HUES64 (cell line): ENCODE results near the gene REEP1. TPM values are rescaled to one million over a fixed set of nuclear protein-coding genes. Genes with fewer than 3 reads are reported as not detected.

Experiments used
- H3K27ac ChIP-seq: 2 replicates; pipeline ENCODE4 v1.7.0; 2013; ENCODE audit warnings: low read depth, low read length, inconsistent platforms
- H3K27me3 ChIP-seq: 2 replicates; pipeline ENCODE4 v1.6.1; 2013; ENCODE audit warnings: mild to moderate bottlenecking, low read length; ENCODE audit not compliant: insufficient read depth
- H3K36me3 ChIP-seq: 2 replicates; pipeline ENCODE4 v1.6.1; 2013; ENCODE audit warnings: mild to moderate bottlenecking, low read length; ENCODE audit not compliant: insufficient read depth
- H3K4me1 ChIP-seq: 2 replicates; pipeline ENCODE4 v1.6.1; 2013; ENCODE audit warnings: mild to moderate bottlenecking, low read length, moderate library complexity; ENCODE audit not compliant: insufficient read depth
- H3K4me3 ChIP-seq: 2 replicates; pipeline ENCODE4 v1.5.1; 2013; ENCODE audit warnings: mild to moderate bottlenecking, low read length, moderate library complexity
- H3K9ac ChIP-seq: 2 replicates; pipeline ENCODE4 v1.6.1; 2013; ENCODE audit warnings: mild to moderate bottlenecking, low read depth, low read length
- H3K9me3 ChIP-seq: 2 replicates; pipeline ENCODE4 v1.6.1; 2013; ENCODE audit warnings: low read depth, low read length; ENCODE audit not compliant: insufficient read depth
- WGBS: fragments of 150-250, 120-280 bp; methylation state at CpG from one replicate; pipeline ENCODE4 v1.1.7; 2013; ENCODE audit warnings: missing lambda C conversion rate; 5-methylcytosine and 5-hydroxymethylcytosine counted together
- polyA plus RNA-seq, 2 experiments: library from polyadenylated mRNA; stranded (reverse); fragments of 50-300 nt; gene quantifications; one replicate each; pipeline ENCODE4 v1.2.3, GENCODE V29; 2013

Gene REEP1
- polyA plus RNA-seq (2013, experiment 1 of 2) = 0.95 TPM
- 1.8 TPM for polyA plus RNA-seq (2013, experiment 2 of 2)

DNA sequence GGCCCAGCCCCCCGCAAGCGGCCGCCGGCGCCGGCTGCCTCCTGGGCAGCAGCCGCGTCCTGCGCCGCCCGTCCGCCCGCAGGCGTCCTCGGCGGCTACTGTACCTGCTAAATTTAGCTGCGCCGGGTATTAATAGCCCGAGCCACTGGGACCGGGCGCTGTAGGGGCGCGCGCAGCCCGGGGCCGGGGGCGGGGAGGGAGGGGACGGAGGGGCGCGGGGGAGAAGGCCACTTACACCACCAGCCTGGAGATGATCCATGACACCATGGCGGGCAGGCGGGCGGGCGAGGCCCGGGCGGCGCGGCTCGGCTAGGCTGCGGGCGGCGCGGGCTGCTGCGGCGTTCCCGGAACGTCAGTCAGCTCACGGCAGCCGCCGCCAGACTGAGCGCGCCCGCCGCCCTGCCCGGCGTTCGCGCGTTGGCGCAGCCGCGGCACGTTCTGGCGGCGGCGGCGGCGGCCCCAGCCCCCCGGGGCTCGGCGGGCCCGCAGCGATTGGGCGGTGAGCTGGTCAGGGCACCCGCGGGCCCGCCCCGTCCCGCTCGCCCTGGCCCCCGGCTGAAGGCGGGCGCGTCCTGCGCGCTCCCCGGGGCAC, at the start of gene REEP1:
Gene REEP1, minus strand, starts transcription at position 383 of the 592 bp plus-strand sequence. Its CDS starts 116 bp downstream, at position 267.
- 0 out of 2 replicates have a peak within 1 kb of the TSS, but pooled peaks have one; percentile 16 for H3K9ac ChIP-seq
- H3K27me3 ChIP-seq = peaks cover 79% of the 10 kb centered on the region
- WGBS = under 1% methylated on average over 87 of the region's 87 CpGs
- peaks cover 4% of the 10 kb centered on the region for H3K4me1 ChIP-seq
- no peaks in the 10 kb centered on the region for H3K36me3 ChIP-seq
- H3K4me3 ChIP-seq = peak within 1 kb of the TSS; percentile 59
- H3K9me3 ChIP-seq = no peaks in the 10 kb centered on the region
- H3K27ac ChIP-seq = no peak within 1 kb of the TSS

DNA sequence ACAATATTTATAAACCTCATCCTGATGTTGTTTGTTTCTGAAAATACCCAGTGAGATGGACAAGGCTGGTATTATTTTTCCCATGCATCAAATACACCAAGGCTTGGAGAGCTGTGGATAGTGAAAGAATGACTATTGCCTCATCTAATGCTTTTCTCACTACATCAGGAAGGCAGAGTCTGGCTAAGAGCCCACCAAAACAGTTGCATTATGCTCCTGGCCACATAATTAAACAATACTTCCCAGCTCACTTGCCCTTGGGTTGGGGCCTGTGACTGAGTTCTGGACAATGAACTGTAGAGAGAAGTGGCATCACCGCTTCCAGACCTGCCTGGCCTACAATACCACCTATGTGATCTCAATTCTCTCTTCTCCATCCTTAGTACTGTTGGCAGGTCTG, 46.4 kb upstream of the REEP1 start:
- H3K27ac ChIP-seq = no peak overlapping the region
- H3K27me3 ChIP-seq = no peaks in the 10 kb centered on the region
- H3K36me3 ChIP-seq = no peaks in the 10 kb centered on the region
- H3K9ac ChIP-seq = no peak overlapping the region
- no peaks in the 10 kb centered on the region for H3K4me1 ChIP-seq
- no peaks in the 10 kb centered on the region for H3K9me3 ChIP-seq
- WGBS = 43% methylated on average over 1 of the region's 1 CpG
- no peak overlapping the region for H3K4me3 ChIP-seq

DNA sequence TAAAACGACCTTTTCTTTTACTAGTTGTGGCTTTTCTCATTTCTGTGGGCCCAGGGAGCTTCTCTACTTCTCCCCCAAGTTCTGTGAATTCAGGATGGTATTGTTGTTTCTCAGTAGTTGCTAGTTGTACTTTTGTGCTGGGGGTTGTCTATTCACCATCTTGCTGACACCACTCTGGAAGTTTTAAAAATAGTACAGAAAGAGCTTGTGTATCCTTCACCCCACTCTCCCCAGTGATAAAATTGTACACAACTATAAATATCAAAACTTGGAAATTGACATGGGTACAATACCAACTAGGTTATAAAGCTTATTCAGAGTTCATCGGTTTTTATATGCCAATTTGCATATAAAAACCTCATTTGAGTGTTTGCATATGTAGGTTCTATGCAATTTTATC, 45.3 kb upstream of the REEP1 start:
- 89% methylated on average over 1 of the region's 2 CpGs for WGBS
- Histone ChIP-seq H3K9ac (no peak overlapping the region), H3K36me3 (no peaks in the 10 kb centered on the region), H3K4me3 (no peak overlapping the region), H3K27me3 (no peaks in the 10 kb centered on the region), H3K9me3 (no peaks in the 10 kb centered on the region), H3K27ac (no peak overlapping the region), H3K4me1 (no peaks in the 10 kb centered on the region)

DNA sequence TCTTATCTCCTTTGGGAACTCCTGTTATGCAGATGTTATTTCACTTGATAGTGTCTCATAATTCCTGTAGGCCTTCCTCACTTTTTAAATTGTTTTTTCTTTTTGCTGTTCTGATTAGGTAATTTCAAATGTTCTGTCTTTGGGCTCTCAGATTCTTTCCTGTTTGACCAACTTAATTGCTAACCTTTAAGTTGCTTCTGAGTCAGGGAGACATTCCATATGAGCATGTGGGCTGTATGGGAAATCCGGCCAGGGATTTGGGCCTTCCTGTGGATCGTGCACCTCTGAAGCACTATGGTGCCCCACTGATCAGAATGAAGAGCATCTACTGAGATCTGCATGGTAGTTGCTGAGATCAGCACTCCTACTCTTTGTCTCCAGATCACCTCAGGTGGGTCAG, 44.7 kb upstream of the REEP1 start:
- Histone ChIP-seq H3K36me3 (no peaks in the 10 kb centered on the region), H3K4me3 (no peak overlapping the region), H3K9me3 (no peaks in the 10 kb centered on the region), H3K27me3 (no peaks in the 10 kb centered on the region), H3K27ac (no peak overlapping the region), H3K4me1 (no peaks in the 10 kb centered on the region), H3K9ac (no peak overlapping the region)
- 89% methylated on average over 2 of the region's 2 CpGs for WGBS

- Histone ChIP-seq H3K36me3 (no peaks in the 10 kb centered on the region), H3K27me3 (no peaks in the 10 kb centered on the region), H3K9ac (no peak overlapping the region), H3K4me1 (no peaks in the 10 kb centered on the region), H3K4me3 (no peak overlapping the region), H3K27ac (no peak overlapping the region), H3K9me3 (no peaks in the 10 kb centered on the region)
- WGBS = 87% methylated on average over 4 of the region's 4 CpGs
These were observed 41.0 kb upstream of the REEP1 start for GRCh38 chr2:86378469-86378868.

- Histone ChIP-seq H3K9ac (no peak overlapping the region), H3K36me3 (no peaks in the 10 kb centered on the region), H3K9me3 (peaks cover 3% of the 10 kb centered on the region; the same call in 1 of the 2 replicates), H3K27me3 (no peaks in the 10 kb centered on the region), H3K4me1 (no peaks in the 10 kb centered on the region), H3K27ac (no peak overlapping the region), H3K4me3 (no peak overlapping the region)
- WGBS = 83% methylated on average over 1 of the region's 1 CpG
These were observed 38.2 kb upstream of the REEP1 start for GRCh38 chr2:86375623-86376022.

DNA sequence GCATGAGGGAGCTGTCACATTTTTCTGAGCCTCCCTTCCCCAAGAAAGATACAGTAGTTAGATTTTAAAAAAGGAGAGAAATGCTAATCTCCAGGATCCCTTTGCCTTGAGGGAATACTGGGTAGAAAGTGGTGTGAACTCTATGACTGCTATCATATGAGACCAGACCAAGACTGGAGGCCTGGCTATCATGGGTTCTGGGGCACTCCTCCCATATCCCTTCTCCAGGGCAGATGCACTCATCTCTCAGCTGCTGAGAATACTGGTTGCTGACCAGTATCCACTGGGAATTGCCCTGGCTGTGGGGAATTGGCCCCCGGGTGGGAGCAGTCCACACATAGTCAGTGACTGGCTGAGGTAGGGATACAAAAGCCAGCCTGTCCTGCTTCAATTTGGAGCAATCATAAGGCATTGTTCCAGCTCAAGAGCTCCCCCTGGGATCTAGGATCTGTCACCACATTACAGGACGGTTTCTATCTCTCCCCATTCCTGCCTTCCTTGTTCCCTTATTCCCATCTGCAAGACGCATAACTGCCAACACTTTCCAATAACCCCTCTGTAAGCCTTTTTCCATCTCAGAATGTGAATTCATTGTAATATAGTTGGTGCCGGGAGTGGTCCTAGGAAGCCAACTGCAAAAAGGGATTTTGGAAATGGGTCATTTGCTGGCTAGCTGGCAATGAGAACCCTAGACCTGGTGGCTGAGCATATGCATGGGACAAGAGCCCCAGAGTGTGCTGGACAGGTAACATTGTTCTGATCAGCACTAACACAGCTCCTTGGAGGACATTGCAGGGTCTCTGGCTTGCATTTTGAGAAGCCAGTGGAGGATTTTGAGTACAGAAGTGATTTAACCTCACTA, 35.4 kb upstream of the REEP1 start:
- H3K4me1 ChIP-seq = peaks cover 3% of the 10 kb centered on the region; the same call in 1 of the 2 replicates
- 36% methylated on average over 4 of the region's 4 CpGs for WGBS
- no peak overlapping the region for H3K4me3 ChIP-seq
- peaks cover 9% of the 10 kb centered on the region for H3K9me3 ChIP-seq
- H3K27ac ChIP-seq = no peak overlapping the region
- no peaks in the 10 kb centered on the region for H3K36me3 ChIP-seq
- no peak overlapping the region for H3K9ac ChIP-seq
- H3K27me3 ChIP-seq = no peaks in the 10 kb centered on the region

DNA sequence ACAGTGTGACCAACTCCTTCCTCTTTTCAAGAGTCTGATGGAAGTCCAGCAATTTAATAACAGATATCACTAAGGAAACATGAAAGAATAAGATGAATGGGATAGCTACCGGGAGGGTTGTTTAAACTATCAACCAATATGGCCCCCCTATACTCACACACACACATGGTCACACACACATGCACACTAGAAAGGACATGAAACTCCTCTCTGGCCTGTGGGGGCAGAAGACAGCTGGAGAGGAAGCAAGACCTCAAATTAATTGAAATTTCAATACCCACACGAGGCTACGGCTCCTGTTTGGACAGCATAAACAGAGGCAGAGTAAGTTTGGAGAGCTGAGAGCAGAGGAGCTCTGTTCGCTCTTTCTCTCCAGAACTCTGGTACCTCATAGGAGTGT, 34.7 kb upstream of the REEP1 start:
- no peaks in the 10 kb centered on the region for H3K27me3 ChIP-seq
- peaks cover 9% of the 10 kb centered on the region for H3K9me3 ChIP-seq
- H3K36me3 ChIP-seq = no peaks in the 10 kb centered on the region
- H3K27ac ChIP-seq = no peak overlapping the region
- H3K4me3 ChIP-seq = no peak overlapping the region
- H3K4me1 ChIP-seq = peaks cover 3% of the 10 kb centered on the region; the same call in 1 of the 2 replicates
- no peak overlapping the region for H3K9ac ChIP-seq
- 93% methylated on average over 4 of the region's 4 CpGs for whole genome bisulfite sequencing

DNA sequence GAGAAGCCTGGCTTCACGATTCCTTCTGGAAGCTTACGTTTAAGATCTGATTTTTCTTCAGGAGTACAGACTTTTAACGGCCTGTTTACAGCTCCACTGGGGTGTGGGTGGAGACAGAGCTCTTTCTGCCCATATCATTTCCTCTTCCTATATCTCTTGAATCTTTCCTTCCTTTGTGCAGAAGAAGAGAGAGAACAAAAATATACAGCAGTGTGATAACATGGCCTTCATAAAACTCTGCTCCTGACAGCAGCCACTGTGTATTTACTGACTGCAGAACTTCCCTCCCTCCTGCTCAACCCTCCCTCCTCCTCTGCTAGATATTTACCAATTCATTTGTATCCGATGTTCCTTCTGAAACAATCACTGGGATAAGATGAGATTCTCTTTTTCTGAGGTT, 34.1 kb upstream of the REEP1 start:
- H3K36me3 ChIP-seq = no peaks in the 10 kb centered on the region

GRCh38 chr2:86370579-86370978, 33.2 kb upstream of the REEP1 start:
- 86% methylated on average over 3 of the region's 3 CpGs for WGBS

More for the DNA sequence above, 34.1 kb upstream of the REEP1 start:
- Histone ChIP-seq H3K4me3 (no peak overlapping the region), H3K27ac (no peak overlapping the region), H3K9ac (no peak overlapping the region), H3K27me3 (no peaks in the 10 kb centered on the region), H3K4me1 (peaks cover 3% of the 10 kb centered on the region; the same call in 1 of the 2 replicates), H3K9me3 (peaks cover 9% of the 10 kb centered on the region)
- 98% methylated on average over 4 of the region's 4 CpGs for WGBS

GRCh38 chr2:86368161-86368824, 30.9 kb upstream of the REEP1 start:
- 16% methylated on average over 14 of the region's 14 CpGs for WGBS
- no peak overlapping the region for H3K9ac ChIP-seq

More at GRCh38 chr2:86370579-86370978, 33.2 kb upstream of the REEP1 start:
- no peak overlapping the region for H3K27ac ChIP-seq
- H3K9ac ChIP-seq = no peak overlapping the region
- no peaks in the 10 kb centered on the region for H3K27me3 ChIP-seq
- peaks cover 3% of the 10 kb centered on the region; the same call in 1 of the 2 replicates for H3K4me1 ChIP-seq
- no peaks in the 10 kb centered on the region for H3K36me3 ChIP-seq
- H3K9me3 ChIP-seq = peaks cover 9% of the 10 kb centered on the region
- H3K4me3 ChIP-seq = no peak overlapping the region

More at GRCh38 chr2:86368161-86368824, 30.9 kb upstream of the REEP1 start:
- Histone ChIP-seq H3K9me3 (peaks cover 9% of the 10 kb centered on the region), H3K36me3 (no peaks in the 10 kb centered on the region), H3K4me1 (peaks cover 3% of the 10 kb centered on the region; the same call in 1 of the 2 replicates), H3K4me3 (peak overlapping the region; percentile 32; the same call in 1 of the 2 replicates), H3K27me3 (no peaks in the 10 kb centered on the region), H3K27ac (no peak overlapping the region)
